Activated CD8-positive, alpha-beta T cell treated with anti-CD3 and anti-CD28 coated beads for 36 hours (primary cell): ENCODE data around the gene GGT5. TPM values are rescaled to one million over a fixed set of nuclear protein-coding genes. Genes with fewer than 3 reads are reported as not detected.

Experiments used
- ATAC-seq: fragments of 200-7000 bp; cut with Tn5 transposase; one replicate; pipeline ENCODE4 v1.10.0; 2021; ENCODE audit warnings: mild to moderate bottlenecking, moderate library complexity
- CTCF ChIA-PET: fragments of 350-600 bp; sonication (Branson Sonifier 250); formaldehyde crosslinking; loops from one replicate; lab custom pipeline; 2021; ENCODE audit warnings: antibody characterized with exemption; lab: Charles Lee
- POLR2A ChIA-PET: fragments of 350-600 bp; sonication (Branson Sonifier 250); formaldehyde crosslinking; loops from one replicate; lab custom pipeline; 2021; ENCODE audit warnings: antibody characterized with exemption; lab: Charles Lee
- DNase-seq: peaks from one replicate; pipeline ENCODE4 v3.0.0-alpha.2; 2020
- H3K27ac Mint-ChIP-seq: one replicate; pipeline ENCODE4 v1.8.0; 2021; ENCODE audit warnings: mild to moderate bottlenecking, mixed read lengths
- H3K27me3 Mint-ChIP-seq: one replicate; pipeline ENCODE4 v1.8.0; 2021; ENCODE audit warnings: mixed read lengths
- H3K36me3 Mint-ChIP-seq: one replicate; pipeline ENCODE4 v1.8.0; 2021; ENCODE audit warnings: low read depth, mixed read lengths
- H3K4me1 Mint-ChIP-seq: one replicate; pipeline ENCODE4 v1.8.0; 2021; ENCODE audit warnings: low read depth, mixed read lengths
- H3K4me3 Mint-ChIP-seq: one replicate; pipeline ENCODE4 v1.8.0; 2021; ENCODE audit warnings: mild to moderate bottlenecking, moderate library complexity, mixed read lengths
- H3K9me3 Mint-ChIP-seq: one replicate; pipeline ENCODE4 v1.8.0; 2021; ENCODE audit warnings: mixed read lengths
- CTCF ChIP-seq: fragments of 200-600 bp; IDR thresholded peaks from one replicate; pipeline ENCODE4 v1.8.0; 2022; ENCODE audit warnings: antibody characterized with exemption, mild to moderate bottlenecking
- intact Hi-C: fragments of 100-400 bp; cut with micrococcal nuclease; formaldehyde crosslinking; loops from one replicate; pipeline ENCODE4 v1.10.0; 2022
- total RNA-seq, 2 experiments: library from RNA; stranded (reverse); gene quantifications; one replicate each; pipeline ENCODE4 v1.2.3, GENCODE V29; 2021

Gene GGT5
- total RNA-seq, 2 experiments from 2014 or later = not detected

- intact Hi-C loops = no loop called here
- POLR2A ChIA-PET = no interaction called here
- Mint-ChIP-seq H3K27ac (no peak overlapping the region), H3K4me3 (no peak overlapping the region), H3K4me1 (no peaks in the 10 kb centered on the region), H3K36me3 (no peaks in the 10 kb centered on the region), H3K9me3 (peaks cover 1% of the 10 kb centered on the region), H3K27me3 (no peaks in the 10 kb centered on the region)
- DNase-seq = no peak
- ATAC-seq = no peak
- no peak for TF ChIP-seq CTCF
- CTCF ChIA-PET = interaction anchor here (0.8 kb wide), 1 partner anchor 35 kb away, joined by 3 read pairs; no protein-coding TSS in a partner anchor
Observed at GRCh38 chr22:24225044-24225601, 19.8 kb downstream of the GGT5 start.

- intact Hi-C loops = no loop called here
- Mint-ChIP-seq H3K27ac (no peak overlapping the region), H3K4me3 (no peak overlapping the region), H3K9me3 (peaks cover 1% of the 10 kb centered on the region), H3K36me3 (no peaks in the 10 kb centered on the region), H3K27me3 (no peaks in the 10 kb centered on the region), H3K4me1 (no peaks in the 10 kb centered on the region)
- ChIA-PET POLR2A (no interaction called here), CTCF (no interaction called here)
- TF ChIP-seq CTCF = no peak
- ATAC-seq (no peak), DNase-seq (no peak)
Observed at GRCh38 chr22:24224468-24224867, 20.4 kb downstream of the GGT5 start.

- Mint-ChIP-seq H3K27me3 (no peaks in the 10 kb centered on the region), H3K4me3 (no peak overlapping the region), H3K27ac (no peak overlapping the region), H3K4me1 (peaks cover 6% of the 10 kb centered on the region), H3K36me3 (no peaks in the 10 kb centered on the region), H3K9me3 (peaks cover 1% of the 10 kb centered on the region)
- DNase-seq = no peak
- no peak for TF ChIP-seq CTCF
- ATAC-seq = no peak
- ChIA-PET CTCF (interaction anchor here (2.5 kb wide), 1 partner anchor 11 kb away, joined by 6 read pairs; no protein-coding TSS in a partner anchor), POLR2A (no interaction called here)
- intact Hi-C loops = no loop called here
Observed at GRCh38 chr22:24219750-24220149, 25.1 kb downstream of the GGT5 start.

GRCh38 chr22:24217384-24217783, 27.5 kb downstream of the GGT5 start:
- intact Hi-C loops = no loop called here
- ATAC-seq = no peak
- no peak for TF ChIP-seq CTCF
- H3K4me3 Mint-ChIP-seq = no peak overlapping the region
- no peaks in the 10 kb centered on the region for H3K27me3 Mint-ChIP-seq
- CTCF ChIA-PET = interaction anchor here (0.8 to 2.0 kb wide), 3 partner anchors 14 to 77 kb away, joined by 3 to 8 read pairs (median 3); no protein-coding TSS in a partner anchor
- no peaks in the 10 kb centered on the region for H3K9me3 Mint-ChIP-seq
- no peaks in the 10 kb centered on the region for H3K36me3 Mint-ChIP-seq
- H3K4me1 Mint-ChIP-seq = peaks cover 6% of the 10 kb centered on the region
- DNase-seq = no peak
- H3K27ac Mint-ChIP-seq = no peak overlapping the region
- POLR2A ChIA-PET = interaction anchor here (1.6 kb wide), 1 partner anchor 323 kb away, joined by 4 read pairs; no protein-coding TSS in a partner anchor

GRCh38 chr22:24216541-24217209, 28.2 kb downstream of the GGT5 start:
- H3K9me3 Mint-ChIP-seq = no peaks in the 10 kb centered on the region
- no peak overlapping the region for H3K27ac Mint-ChIP-seq
- ChIA-PET POLR2A (interaction anchor here (0.5 to 1.0 kb wide), 2 partner anchors 15 to 140 kb away, joined by 3 read pairs; no protein-coding TSS in a partner anchor), CTCF (interaction anchor here (2.3 kb wide), 1 partner anchor 14 kb away, joined by 13 read pairs; no protein-coding TSS in a partner anchor)
- no peak overlapping the region for H3K4me3 Mint-ChIP-seq
- ATAC-seq (peak; percentile 97), DNase-seq (peak; percentile 73)
- H3K36me3 Mint-ChIP-seq = no peaks in the 10 kb centered on the region
- TF ChIP-seq CTCF = no peak
- no peaks in the 10 kb centered on the region for H3K27me3 Mint-ChIP-seq
- intact Hi-C loops = no loop called here
- peaks cover 6% of the 10 kb centered on the region for H3K4me1 Mint-ChIP-seq
